GM18519 (cell line): ENCODE results near the gene KCNMA1.
A peak's percentile ranks its signal among the peaks of the same experiment; 100 is the strongest.

Experiments
- ATAC-seq: cut with Tn5 transposase; IDR thresholded peaks from one replicate; pipeline ENCODE4 v1.9.1; 2021; ENCODE audit warnings: mild to moderate bottlenecking, moderate library complexity; ENCODE audit not compliant: unreplicated experiment, low FRiP score

KCNMA1 gene

GRCh38 chr10:77635402-77636227, 2.0 kb downstream of the KCNMA1 start:
- ATAC-seq = no peak

- no peak for ATAC-seq
These were observed 2.7 kb downstream of the KCNMA1 start for GRCh38 chr10:77634939-77635338.

GRCh38 chr10:77633376-77633775, 4.2 kb downstream of the KCNMA1 start:
- ATAC-seq = no peak

GRCh38 chr10:77631241-77631640, 6.4 kb downstream of the KCNMA1 start:
- no peak for ATAC-seq

GRCh38 chr10:77630507-77630848, 7.1 kb downstream of the KCNMA1 start:
- ATAC-seq = no peak

GRCh38 chr10:77629775-77630506, 7.7 kb downstream of the KCNMA1 start:
- ATAC-seq = no peak

GRCh38 chr10:77628906-77629730, 8.5 kb downstream of the KCNMA1 start:
- no peak for ATAC-seq

- ATAC-seq = no peak
These were observed 11.2 kb downstream of the KCNMA1 start for GRCh38 chr10:77626266-77626935.

GRCh38 chr10:77625379-77625778, 12.2 kb downstream of the KCNMA1 start:
- no peak for ATAC-seq

- peak; percentile 63 for ATAC-seq
These were observed 14.7 kb downstream of the KCNMA1 start for GRCh38 chr10:77622889-77623291.

GRCh38 chr10:77620731-77621130, 16.9 kb downstream of the KCNMA1 start:
- no peak for ATAC-seq

GRCh38 chr10:77619964-77620703, 17.5 kb downstream of the KCNMA1 start:
- ATAC-seq = no peak

GRCh38 chr10:77618117-77618516, 19.5 kb downstream of the KCNMA1 start:
- ATAC-seq = no peak

GRCh38 chr10:77616766-77617165, 20.8 kb downstream of the KCNMA1 start:
- no peak for ATAC-seq

- no peak for ATAC-seq
These were observed 22.6 kb downstream of the KCNMA1 start for GRCh38 chr10:77614778-77615625.

- ATAC-seq = no peak
These were observed 24.0 kb downstream of the KCNMA1 start for GRCh38 chr10:77613476-77614130.

- no peak for ATAC-seq
These were observed 25.9 kb downstream of the KCNMA1 start for GRCh38 chr10:77611670-77612069.

GRCh38 chr10:77611221-77611620, 26.4 kb downstream of the KCNMA1 start:
- ATAC-seq = no peak
